ENCODE results near the gene DLGAP4. TPM values are rescaled to one million over a fixed set of nuclear protein-coding genes. Genes with fewer than 3 reads are reported as not detected.

DLGAP4 gene
- total and polyA plus RNA-seq, 12 donors: 34.0 to 74.4 (median 55.6) TPM

- Histone ChIP-seq H3K4me1 (no peaks in the 10 kb centered on the region), H3K36me3 (no peaks in the 10 kb centered on the region), H3K27me3 (peaks cover 0 to 41% (median 30%) of the 10 kb centered on the region in 7 donors), H3K9me3 (no peaks in the 10 kb centered on the region), H3K4me3 (no peak overlapping the region), H3K27ac (no peak overlapping the region)
- DNase-seq (no peak), ATAC-seq (no peak)
- WGBS, 2 donors: 81% methylated on average over 22 of the region's 22 CpGs
- intact Hi-C loops (cut with DNase I): no loop called here
- TF ChIP-seq, protein P1, sequence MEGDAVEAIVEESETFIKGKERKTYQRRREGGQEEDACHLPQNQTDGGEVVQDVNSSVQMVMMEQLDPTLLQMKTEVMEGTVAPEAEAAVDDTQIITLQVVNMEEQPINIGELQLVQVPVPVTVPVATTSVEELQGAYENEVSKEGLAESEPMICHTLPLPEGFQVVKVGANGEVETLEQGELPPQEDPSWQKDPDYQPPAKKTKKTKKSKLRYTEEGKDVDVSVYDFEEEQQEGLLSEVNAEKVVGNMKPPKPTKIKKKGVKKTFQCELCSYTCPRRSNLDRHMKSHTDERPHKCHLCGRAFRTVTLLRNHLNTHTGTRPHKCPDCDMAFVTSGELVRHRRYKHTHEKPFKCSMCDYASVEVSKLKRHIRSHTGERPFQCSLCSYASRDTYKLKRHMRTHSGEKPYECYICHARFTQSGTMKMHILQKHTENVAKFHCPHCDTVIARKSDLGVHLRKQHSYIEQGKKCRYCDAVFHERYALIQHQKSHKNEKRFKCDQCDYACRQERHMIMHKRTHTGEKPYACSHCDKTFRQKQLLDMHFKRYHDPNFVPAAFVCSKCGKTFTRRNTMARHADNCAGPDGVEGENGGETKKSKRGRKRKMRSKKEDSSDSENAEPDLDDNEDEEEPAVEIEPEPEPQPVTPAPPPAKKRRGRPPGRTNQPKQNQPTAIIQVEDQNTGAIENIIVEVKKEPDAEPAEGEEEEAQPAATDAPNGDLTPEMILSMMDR (IDR thresholded peaks at IDR 0.05): no peak
Measured at GRCh38 chr20:36341331-36342020, 35.3 kb downstream of the DLGAP4 start.

- DNase-seq (no peak), ATAC-seq (no peak)
- Histone ChIP-seq H3K4me3 (no peak overlapping the region), H3K9me3 (no peaks in the 10 kb centered on the region), H3K4me1 (no peaks in the 10 kb centered on the region), H3K27me3 (peaks cover 0 to 33% (median 23%) of the 10 kb centered on the region in 7 donors), H3K36me3 (no peaks in the 10 kb centered on the region), H3K27ac (no peak overlapping the region)
- intact Hi-C loops (cut with DNase I): no loop called here
- TF ChIP-seq, protein P1 (IDR thresholded peaks at IDR 0.05): no peak
- WGBS, 2 donors: 82 to 83% methylated on average over 8 of the region's 8 CpGs
Measured at GRCh38 chr20:36342331-36343120, 36.4 kb downstream of the DLGAP4 start.

DNA sequence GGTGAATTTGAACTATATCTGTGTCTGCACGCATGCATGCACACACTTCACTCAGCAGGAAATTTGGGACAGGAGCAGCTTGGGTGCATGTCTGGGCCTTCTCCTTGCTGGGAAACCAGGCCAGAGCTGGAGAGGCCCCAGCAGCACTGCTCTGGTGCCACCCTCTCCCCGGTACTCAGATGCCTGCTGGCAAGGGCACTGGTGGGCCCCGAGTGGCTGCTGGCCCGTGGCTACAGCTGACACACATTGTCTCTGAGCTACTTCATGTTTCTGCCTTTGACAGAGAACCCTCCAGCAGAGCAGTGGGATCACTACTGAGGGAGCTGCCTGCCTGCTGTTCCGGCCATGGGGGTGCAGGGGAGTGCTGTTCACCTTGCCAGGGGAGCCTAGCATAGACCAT is 37.5 kb downstream of the DLGAP4 start:
- intact Hi-C loops (cut with DNase I): no loop called here
- DNase-seq (no peak), ATAC-seq (no peak)
- Histone ChIP-seq H3K4me1 (no peaks in the 10 kb centered on the region), H3K27me3 (peaks cover 0 to 27% (median 22%) of the 10 kb centered on the region in 7 donors), H3K9me3 (no peaks in the 10 kb centered on the region), H3K36me3 (no peaks in the 10 kb centered on the region), H3K4me3 (no peak overlapping the region), H3K27ac (no peak overlapping the region)
- 70 to 76% methylated on average over 5 of the region's 5 CpGs for WGBS, 2 donors
- TF ChIP-seq, protein P1 (IDR thresholded peaks at IDR 0.05): no peak

GRCh38 chr20:36344517-36345132 is 38.5 kb downstream of the DLGAP4 start:
- peaks cover 0 to 21% (median 17%) of the 10 kb centered on the region in 7 donors for H3K27me3 ChIP-seq
- no peak overlapping the region for H3K4me3 ChIP-seq
- intact Hi-C loops (cut with DNase I): no loop called here
- no peaks in the 10 kb centered on the region for H3K36me3 ChIP-seq
- H3K4me1 ChIP-seq: no peaks in the 10 kb centered on the region
- TF ChIP-seq, protein P1 (IDR thresholded peaks at IDR 0.05): no peak
- H3K9me3 ChIP-seq: no peaks in the 10 kb centered on the region
- peak in 1 of 2 donors; percentile 52 for DNase-seq
- ATAC-seq: peak in 7 of 8 donors; percentile 45 to 69 (median 52)
- no peak overlapping the region for H3K27ac ChIP-seq
- WGBS, 2 donors: 12 to 13% methylated on average over 4 of the region's 4 CpGs

Measured in heart right ventricle (tissue), 16 donors.